Transverse colon (tissue), 3 donors: ENCODE results near the gene ABCD1.

Experiments used
- CTCF ChIP-seq, 5 experiments: fragments of 200-600 bp in 3 of 5; fragments of 450-650 bp in 2 of 5; sonication (generic) in 3 of 5; IDR thresholded peaks; 1 replicate in 2 of 5; 2 replicates in 3 of 5; pipeline ENCODE4 v1.5.1; 2016 to 2017; ENCODE audit warnings: antibody characterized with exemption in 5 of 5, inconsistent platforms in 3 of 5, mild to moderate bottlenecking in 2 of 5, moderate library complexity in 1 of 5
- POLR2A ChIP-seq: fragments of 450-650 bp; IDR thresholded peaks from one replicate; pipeline ENCODE4 v1.6.1; 2016; ENCODE audit warnings: antibody characterized with exemption, mild to moderate bottlenecking, moderate library complexity

- TF ChIP-seq CTCF (IDR thresholded peaks at IDR 0.05) (no peak), POLR2A (no peak)
Measured at GRCh38 chrX:153686711-153687110, 37.9 kb upstream of the ABCD1 start.
